ENCODE results near the gene SEMA4B. TPM values are rescaled to one million over a fixed set of nuclear protein-coding genes. Genes with fewer than 3 reads are reported as not detected.
A peak's percentile ranks its signal among the peaks of the same experiment; 100 is the strongest.
"Not testable (repeated sequence)": the region's sequence is repeated elsewhere in the genome, so short reads cannot be mapped to it uniquely, and the experiment has no call there.

Gene SEMA4B
- total and polyA plus RNA-seq, 2 experiments from 2014 or later = 3.6 to 4.5 TPM

DNA sequence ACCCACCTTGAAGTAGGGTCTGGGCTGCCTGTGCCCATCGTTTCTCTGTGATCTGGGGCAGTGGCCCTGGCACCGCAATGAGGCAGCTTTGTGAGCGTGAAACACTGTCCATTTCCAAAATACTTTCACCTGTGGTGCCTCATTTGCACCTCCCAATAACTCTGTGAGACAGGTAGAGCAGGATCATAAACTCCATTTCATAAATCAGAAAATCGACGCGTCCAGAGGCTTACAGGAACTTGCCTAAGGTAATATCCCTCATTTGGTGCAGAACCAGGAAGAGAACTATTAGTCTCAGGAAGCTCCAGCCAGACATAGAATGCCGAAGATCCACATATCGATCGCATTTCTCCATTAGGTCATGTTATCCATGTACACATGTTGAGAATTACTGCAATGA is 38.2 kb upstream of the SEMA4B start:
- Histone ChIP-seq H3K9ac (no peak overlapping the region), H3K4me2 (ENCODE audit: unreplicated experiment) (no peak overlapping the region), H3K79me2 (ENCODE audit: insufficient read depth) (no peaks in the 10 kb centered on the region), H3K4me1 (ENCODE audit: insufficient read depth) (peaks cover 20% of the 10 kb centered on the region), H3K4me3 (no peak overlapping the region), H3K36me3 (ENCODE audit: low read depth) (no peaks in the 10 kb centered on the region), H3K27ac (no peak overlapping the region), H3K27me3 (replicated peaks; ENCODE audit: insufficient read depth) (no peaks in the 10 kb centered on the region), H2AFZ (no peak overlapping the region), H3K9me3 (ENCODE audit: low read depth) (no peaks in the 10 kb centered on the region), H4K20me1 (ENCODE audit: insufficient read depth) (no peaks in the 10 kb centered on the region), H3K9me2 (ENCODE audit: insufficient read depth) (no peaks in the 10 kb centered on the region), H3F3A (ENCODE audit: insufficient read depth) (peaks cover 24% of the 10 kb centered on the region)
- 79 to 89% methylated on average over 9 of the region's 9 CpGs for WGBS, 2 experiments (ENCODE audit: low coverage in 1 of 2, low lambda C conversion rate in 2 of 2, missing lambda C conversion rate in 2 of 2)
- no peak for TF ChIP-seq EZH2phosphoT487 (IDR thresholded peaks at IDR 0.05; ENCODE audit: insufficient read depth, low read depth)
- no peak for TF ChIP-seq EZH2 (IDR thresholded peaks at IDR 0.05; ENCODE audit: insufficient read depth, poor library complexity, severe bottlenecking)
- no peak for DNase-seq
- in situ Hi-C loops (cut with MboI) = loop anchor here (5.0 kb wide), 1 partner anchor 54 kb away; no protein-coding TSS in a partner anchor

DNA sequence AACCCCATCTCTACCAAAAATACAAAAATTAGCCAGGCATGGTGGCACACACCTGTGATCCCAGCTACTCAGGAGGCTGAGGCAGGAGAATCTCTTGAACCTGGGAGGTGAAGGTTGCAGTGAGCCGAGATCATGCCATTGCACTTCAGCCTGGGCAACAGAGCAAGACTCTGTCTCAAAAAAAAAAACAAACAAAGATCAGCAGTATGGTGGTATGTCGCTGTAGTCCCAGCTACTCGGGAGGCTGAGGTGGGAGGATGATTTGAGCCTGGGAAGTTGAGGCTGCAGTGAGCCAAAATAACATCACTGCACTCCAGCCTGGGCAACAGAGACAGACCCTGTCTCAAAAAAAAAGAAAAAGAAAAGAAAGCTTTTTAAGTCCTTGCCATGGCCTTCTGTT is 36.9 kb upstream of the SEMA4B start:
- 94 to 97% methylated on average over 3 of the region's 3 CpGs for WGBS, 2 experiments (ENCODE audit: low coverage in 1 of 2, low lambda C conversion rate in 2 of 2, missing lambda C conversion rate in 2 of 2)
- H3K27me3 ChIP-seq (replicated peaks; ENCODE audit: insufficient read depth); H3K36me3 ChIP-seq (ENCODE audit: low read depth); H2AFZ ChIP-seq; H3K9ac ChIP-seq; H3K27ac ChIP-seq; H3K9me3 ChIP-seq (ENCODE audit: low read depth); H3K4me3 ChIP-seq; H3K9me2 ChIP-seq (ENCODE audit: insufficient read depth); H3K79me2 ChIP-seq (ENCODE audit: insufficient read depth); H3K4me2 ChIP-seq (ENCODE audit: unreplicated experiment); H4K20me1 ChIP-seq (ENCODE audit: insufficient read depth); DNase-seq: not testable (repeated sequence)
- in situ Hi-C loops (cut with MboI) = loop anchor here (5.0 kb wide), 1 partner anchor 53 kb away; no protein-coding TSS in a partner anchor
- Histone ChIP-seq H3F3A (ENCODE audit: insufficient read depth) (peaks cover 24% of the 10 kb centered on the region), H3K4me1 (ENCODE audit: insufficient read depth) (peaks cover 13% of the 10 kb centered on the region)

- no peak for DNase-seq
- Histone ChIP-seq H2AFZ (no peak overlapping the region), H3K4me2 (ENCODE audit: unreplicated experiment) (peak overlapping the region; percentile 22), H3K79me2 (ENCODE audit: insufficient read depth) (no peaks in the 10 kb centered on the region), H3K36me3 (ENCODE audit: low read depth) (no peaks in the 10 kb centered on the region), H3K27me3 (replicated peaks; ENCODE audit: insufficient read depth) (no peaks in the 10 kb centered on the region), H3K4me3 (no peak overlapping the region), H4K20me1 (ENCODE audit: insufficient read depth) (no peaks in the 10 kb centered on the region), H3K9me2 (ENCODE audit: insufficient read depth) (no peaks in the 10 kb centered on the region), H3K27ac (peak overlapping the region; percentile 58), H3K4me1 (ENCODE audit: insufficient read depth) (peaks cover 13% of the 10 kb centered on the region), H3F3A (ENCODE audit: insufficient read depth) (peaks cover 24% of the 10 kb centered on the region), H3K9ac (no peak overlapping the region), H3K9me3 (ENCODE audit: low read depth) (no peaks in the 10 kb centered on the region)
- in situ Hi-C loops (cut with MboI) = no loop called here
- WGBS, 2 experiments (ENCODE audit: low coverage in 1 of 2, low lambda C conversion rate in 2 of 2, missing lambda C conversion rate in 2 of 2) = 100% methylated on average over 1 of the region's 1 CpG
- no peak for TF ChIP-seq EZH2 (IDR thresholded peaks at IDR 0.05; ENCODE audit: insufficient read depth, poor library complexity, severe bottlenecking)
- TF ChIP-seq EZH2phosphoT487 (IDR thresholded peaks at IDR 0.05; ENCODE audit: insufficient read depth, low read depth) = no peak
Measured at GRCh38 chr15:90165157-90165556, 36.0 kb upstream of the SEMA4B start.

DNA sequence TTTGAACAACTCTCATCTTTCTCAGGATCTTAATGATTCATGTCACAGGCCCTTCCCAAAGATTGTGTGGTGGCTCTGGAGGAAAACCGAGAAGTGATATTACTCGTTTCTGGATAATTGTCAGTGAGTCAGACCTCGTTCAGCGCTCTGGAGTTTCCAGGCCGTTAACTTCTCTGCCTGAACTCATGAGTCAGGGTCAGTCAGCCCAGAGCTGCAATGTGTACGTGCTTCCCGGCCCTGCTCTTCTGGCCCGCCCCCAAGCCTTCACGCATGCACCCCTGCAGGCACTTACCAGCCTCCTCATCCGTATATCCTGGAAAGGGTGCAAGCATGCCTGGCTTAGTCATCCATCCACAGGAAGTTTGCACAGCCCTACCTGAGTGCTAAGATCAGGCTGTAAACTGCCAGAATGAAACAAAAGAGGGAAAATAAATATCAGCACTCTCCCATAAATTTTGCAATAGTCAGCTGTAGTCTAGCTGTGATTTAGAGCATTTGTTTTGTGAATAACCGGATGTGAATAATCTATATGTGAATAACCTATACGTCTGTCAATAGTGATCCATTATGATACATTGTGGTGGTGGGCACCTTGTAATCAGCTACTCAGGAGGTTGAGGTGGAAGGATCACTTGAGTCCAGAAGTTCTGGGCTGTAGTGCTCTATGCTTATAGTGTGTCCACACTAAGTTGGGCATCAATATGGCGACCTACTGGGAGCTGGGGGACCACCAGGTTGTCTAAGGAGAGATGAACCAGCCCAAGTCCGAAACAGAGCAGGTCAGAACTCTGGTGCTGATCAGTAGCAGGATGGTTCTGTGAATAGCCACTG is 35.3 kb upstream of the SEMA4B start:
- Histone ChIP-seq H3K27ac (peak overlapping the region; percentile 58), H3K9ac (no peak overlapping the region), H3F3A (ENCODE audit: insufficient read depth) (peaks cover 24% of the 10 kb centered on the region), H3K4me1 (ENCODE audit: insufficient read depth) (peaks cover 13% of the 10 kb centered on the region), H4K20me1 (ENCODE audit: insufficient read depth) (no peaks in the 10 kb centered on the region), H3K79me2 (ENCODE audit: insufficient read depth) (no peaks in the 10 kb centered on the region), H3K4me2 (ENCODE audit: unreplicated experiment) (peak overlapping the region; percentile 61), H3K9me2 (ENCODE audit: insufficient read depth) (no peaks in the 10 kb centered on the region), H3K4me3 (peak overlapping the region; percentile 20; the same call in 1 of the 2 replicates), H3K9me3 (ENCODE audit: low read depth) (no peaks in the 10 kb centered on the region), H3K27me3 (replicated peaks; ENCODE audit: insufficient read depth) (no peaks in the 10 kb centered on the region), H3K36me3 (ENCODE audit: low read depth) (no peaks in the 10 kb centered on the region), H2AFZ (no peak overlapping the region)
- in situ Hi-C loops (cut with MboI) = no loop called here
- 16 to 18% methylated on average over 14 of the region's 14 CpGs for WGBS, 2 experiments (ENCODE audit: low coverage in 1 of 2, low lambda C conversion rate in 2 of 2, missing lambda C conversion rate in 2 of 2)
- TF ChIP-seq EZH2 (IDR thresholded peaks at IDR 0.05; ENCODE audit: insufficient read depth, poor library complexity, severe bottlenecking) (no peak), EZH2phosphoT487 (IDR thresholded peaks at IDR 0.05; ENCODE audit: insufficient read depth, low read depth) (no peak)
- DNase-seq = peak; percentile 99

Measured in GM23248 (cell line).